OCI-LY7 (cell line): Measurements from ENCODE around the gene CD81. TPM values are rescaled to one million over a fixed set of nuclear protein-coding genes. Genes with fewer than 3 reads are reported as not detected.

Source experiments
- BruUV-seq: library from RNA; stranded (reverse); fragments of 400-500 nt; replicated peaks from 2 replicates; lab custom pipeline; 2021; lab: Mats Ljungman, UMichigan
- CTCF ChIA-PET: fragments of 300-600 bp; sonication (Branson Sonifier 250); formaldehyde crosslinking; loops from one replicate; lab custom pipeline; 2022; ENCODE audit warnings: antibody characterized with exemption; ENCODE audit not compliant: unreplicated experiment; lab: Charles Lee
- POLR2A ChIA-PET: fragments of 300-600 bp; sonication (Branson Sonifier 250); formaldehyde crosslinking; loops from one replicate; lab custom pipeline; 2022; ENCODE audit warnings: antibody characterized with exemption; lab: Charles Lee
- DNase-seq: peaks from one replicate; pipeline ENCODE4 v3.0.0-alpha.2; 2015; ENCODE audit warnings: low spot score
- H2AFZ ChIP-seq: fragments of 200-600 bp; sonication (generic), shearing (Covaris generic); 2 replicates; pipeline ENCODE4 v1.6.1; 2014; ENCODE audit warnings: mild to moderate bottlenecking, antibody characterized with exemption, low read length, moderate library complexity
- H3K27ac ChIP-seq: fragments of 200-600 bp; sonication (generic); 2 replicates; pipeline ENCODE4 v1.5.1; 2014; ENCODE audit warnings: mixed run types, low read depth, mild to moderate bottlenecking, moderate library complexity, low read length, inconsistent platforms; ENCODE audit not compliant: poor library complexity, severe bottlenecking
- H3K36me3 ChIP-seq: fragments of 200-600 bp; sonication (generic); 2 replicates; pipeline ENCODE4 v1.6.1; 2014; ENCODE audit warnings: mild to moderate bottlenecking, antibody characterized with exemption, low read length, moderate library complexity, mixed read lengths; ENCODE audit not compliant: insufficient read depth
- H3K4me1 ChIP-seq: fragments of 200-600 bp; sonication (generic); 2 replicates; pipeline ENCODE4 v1.5.1; 2014; ENCODE audit warnings: mild to moderate bottlenecking, low read length; ENCODE audit not compliant: insufficient read depth, poor library complexity, severe bottlenecking
- H3K4me2 ChIP-seq: fragments of 200-600 bp; sonication (generic); 2 replicates; pipeline ENCODE4 v1.6.1; 2014; ENCODE audit warnings: mild to moderate bottlenecking, low read length
- H3K4me3 ChIP-seq: fragments of 200-600 bp; sonication (generic); 2 replicates; pipeline ENCODE4 v1.5.1; 2014; ENCODE audit warnings: mild to moderate bottlenecking, low read depth, low read length; ENCODE audit not compliant: poor library complexity, severe bottlenecking
- H3K79me2 ChIP-seq: fragments of 200-600 bp; sonication (generic); 2 replicates; pipeline ENCODE4 v1.6.1; 2016; ENCODE audit warnings: low read depth, mild to moderate bottlenecking, low read length, moderate library complexity, mixed read lengths; ENCODE audit not compliant: insufficient read depth
- H3K9me2 ChIP-seq: fragments of 200-600 bp; sonication (generic); 2 replicates; pipeline ENCODE4 v1.6.1; 2016; ENCODE audit warnings: mild to moderate bottlenecking, low read length, mixed read lengths; ENCODE audit not compliant: insufficient read depth
- H3K9me3 ChIP-seq: fragments of 200-600 bp; sonication (generic); 2 replicates; pipeline ENCODE4 v1.6.1; 2014; ENCODE audit warnings: mild to moderate bottlenecking, mixed run types, low read length, mixed read lengths
- H4K20me1 ChIP-seq: fragments of 200-600 bp; sonication (generic); 2 replicates; pipeline ENCODE4 v1.6.1; 2014; ENCODE audit warnings: mild to moderate bottlenecking, antibody characterized with exemption, low read length, moderate library complexity, mixed read lengths; ENCODE audit not compliant: insufficient read depth
- EZH2phosphoT487 ChIP-seq: fragments of 200-600 bp; sonication (generic); IDR thresholded peaks from 2 replicates; pipeline ENCODE4 v1.6.1; 2018; ENCODE audit warnings: low read depth, borderline replicate concordance, mild to moderate bottlenecking, mixed run types, antibody characterized with exemption, low read length, moderate library complexity, mixed read lengths
- intact Hi-C: fragments of 100-400 bp; cut with micrococcal nuclease; formaldehyde crosslinking; loops from one replicate; pipeline ENCODE4 v1.10.0; 2022; ENCODE audit not compliant: unreplicated experiment
- total RNA-seq, 2 experiments: library from RNA; depleted of rRNA in 1 of 2; stranded (reverse); fragments of >200 nt in 1 of 2; shearing (Covaris generic) in 1 of 2; gene quantifications; 2 replicates each; pipeline ENCODE4 v1.2.3, GENCODE V29; 2014 to 2022
- TF ChIP-seq, protein P1 (sequence below): fragments of 200-600 bp; sonication (generic); conservative IDR thresholded peaks from 2 replicates; pipeline ENCODE4 v1.5.1; 2014; ENCODE audit warnings: mild to moderate bottlenecking, antibody characterized with exemption, low read length, moderate library complexity, mixed read lengths

Gene CD81
- total RNA-seq, 2 experiments from 2014 or later: 290 to 343 TPM

DNA sequence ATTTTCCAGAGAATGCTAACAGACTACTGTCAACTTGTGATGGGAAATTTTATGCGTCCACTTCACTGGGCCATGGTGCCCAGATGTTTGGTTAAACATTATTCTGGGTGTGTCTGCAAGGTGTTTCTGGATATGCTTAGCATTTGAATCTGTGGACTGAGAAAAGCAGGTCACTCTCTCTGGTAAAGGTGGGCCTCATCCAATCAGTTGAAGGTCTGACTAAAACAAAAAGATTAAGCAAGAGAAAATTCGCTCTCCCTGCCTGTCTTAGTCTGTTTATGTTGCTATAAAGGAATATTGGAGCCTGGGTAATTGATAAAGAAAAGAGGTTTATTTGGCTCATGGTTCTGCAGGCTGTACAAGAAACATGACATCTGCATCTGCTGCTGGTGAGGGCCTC lies 32.1 kb upstream of the CD81 start:
- Histone ChIP-seq H3K79me2 (no peaks in the 10 kb centered on the region), H3K4me3 (no peak overlapping the region), H4K20me1 (no peaks in the 10 kb centered on the region), H3K4me2 (no peak overlapping the region), H3K36me3 (no peaks in the 10 kb centered on the region), H3K27ac (no peak overlapping the region), H3K9me3 (no peaks in the 10 kb centered on the region), H3K9me2 (no peaks in the 10 kb centered on the region), H2AFZ (no peak overlapping the region), H3K4me1 (no peaks in the 10 kb centered on the region)
- DNase-seq: no peak
- POLR2A ChIA-PET: no interaction called here
- BruUV-seq: no TSS peak
- TF ChIP-seq, protein P1, sequence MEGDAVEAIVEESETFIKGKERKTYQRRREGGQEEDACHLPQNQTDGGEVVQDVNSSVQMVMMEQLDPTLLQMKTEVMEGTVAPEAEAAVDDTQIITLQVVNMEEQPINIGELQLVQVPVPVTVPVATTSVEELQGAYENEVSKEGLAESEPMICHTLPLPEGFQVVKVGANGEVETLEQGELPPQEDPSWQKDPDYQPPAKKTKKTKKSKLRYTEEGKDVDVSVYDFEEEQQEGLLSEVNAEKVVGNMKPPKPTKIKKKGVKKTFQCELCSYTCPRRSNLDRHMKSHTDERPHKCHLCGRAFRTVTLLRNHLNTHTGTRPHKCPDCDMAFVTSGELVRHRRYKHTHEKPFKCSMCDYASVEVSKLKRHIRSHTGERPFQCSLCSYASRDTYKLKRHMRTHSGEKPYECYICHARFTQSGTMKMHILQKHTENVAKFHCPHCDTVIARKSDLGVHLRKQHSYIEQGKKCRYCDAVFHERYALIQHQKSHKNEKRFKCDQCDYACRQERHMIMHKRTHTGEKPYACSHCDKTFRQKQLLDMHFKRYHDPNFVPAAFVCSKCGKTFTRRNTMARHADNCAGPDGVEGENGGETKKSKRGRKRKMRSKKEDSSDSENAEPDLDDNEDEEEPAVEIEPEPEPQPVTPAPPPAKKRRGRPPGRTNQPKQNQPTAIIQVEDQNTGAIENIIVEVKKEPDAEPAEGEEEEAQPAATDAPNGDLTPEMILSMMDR: no peak
- TF ChIP-seq EZH2phosphoT487: no peak
- intact Hi-C loops: no loop called here
- CTCF ChIA-PET: no interaction called here

DNA sequence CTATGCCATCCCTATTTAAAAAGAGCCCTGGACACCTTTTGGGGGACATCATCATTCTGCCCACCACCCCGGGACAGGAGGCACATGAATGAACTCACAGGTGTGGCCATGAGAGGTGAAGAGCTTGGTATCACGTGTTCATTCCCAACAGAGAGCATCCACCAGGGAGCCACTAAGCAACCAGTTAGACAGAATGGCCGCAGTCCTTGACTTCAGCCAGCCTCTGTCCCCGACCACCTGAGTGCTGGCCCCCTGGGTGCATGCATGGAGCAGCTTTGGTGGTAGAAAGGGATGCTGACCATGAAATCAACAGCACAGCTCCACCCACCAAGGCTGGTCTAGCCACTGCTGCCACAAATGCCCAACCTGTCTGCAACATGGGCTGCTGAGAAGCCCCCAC lies 31.1 kb upstream of the CD81 start:
- no peak overlapping the region for H3K4me3 ChIP-seq
- no peaks in the 10 kb centered on the region for H3K9me3 ChIP-seq
- H2AFZ ChIP-seq: no peak overlapping the region
- TF ChIP-seq, protein P1: no peak
- TF ChIP-seq EZH2phosphoT487: no peak
- no peak for DNase-seq
- ChIA-PET POLR2A (no interaction called here), CTCF (no interaction called here)
- H3K27ac ChIP-seq: no peak overlapping the region
- no peaks in the 10 kb centered on the region for H3K36me3 ChIP-seq
- H3K4me2 ChIP-seq: no peak overlapping the region
- H4K20me1 ChIP-seq: no peaks in the 10 kb centered on the region
- BruUV-seq: no TSS peak
- no peaks in the 10 kb centered on the region for H3K79me2 ChIP-seq
- H3K9me2 ChIP-seq: no peaks in the 10 kb centered on the region
- H3K4me1 ChIP-seq: no peaks in the 10 kb centered on the region
- intact Hi-C loops: no loop called here

DNA sequence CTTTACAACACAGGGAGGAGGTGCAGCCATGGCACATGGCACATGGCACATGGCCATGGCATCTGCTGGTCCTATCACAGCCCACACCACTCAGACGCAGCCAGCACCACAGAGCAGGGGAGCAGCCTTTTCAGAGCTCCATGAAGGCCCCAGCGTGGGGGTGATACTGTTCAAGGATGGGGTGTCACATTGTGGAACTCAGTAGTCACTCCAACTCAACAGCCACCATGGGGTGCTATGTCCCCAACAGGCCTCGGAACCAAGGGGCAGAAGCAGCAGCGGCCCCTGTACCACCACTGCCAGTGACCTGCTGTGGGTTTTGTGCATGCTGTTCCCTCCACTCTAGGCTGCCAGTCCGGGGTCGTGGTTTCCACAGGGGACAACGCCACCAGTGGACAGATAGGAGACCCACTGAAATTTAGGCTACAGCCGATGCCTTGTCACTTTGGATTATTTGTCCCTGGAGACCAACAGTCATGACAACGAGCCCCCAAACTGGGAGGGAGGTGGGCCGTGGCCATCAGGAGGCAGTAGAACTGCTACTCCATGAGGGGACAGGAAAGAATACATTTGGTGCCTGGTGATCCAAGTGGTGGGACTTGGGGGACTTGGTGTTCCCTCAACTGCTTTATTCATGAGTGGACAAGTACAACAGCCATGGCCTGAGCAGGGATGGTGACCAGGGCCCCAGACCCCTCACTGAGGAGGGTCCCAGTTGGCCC lies 30.4 kb upstream of the CD81 start:
- no peaks in the 10 kb centered on the region for H3K36me3 ChIP-seq
- no TSS peak for BruUV-seq
- intact Hi-C loops: no loop called here
- no peaks in the 10 kb centered on the region for H4K20me1 ChIP-seq
- H3K4me1 ChIP-seq: no peaks in the 10 kb centered on the region
- H3K79me2 ChIP-seq: no peaks in the 10 kb centered on the region
- no peak for DNase-seq
- no peak overlapping the region for H2AFZ ChIP-seq
- POLR2A ChIA-PET: no interaction called here
- no peak overlapping the region for H3K27ac ChIP-seq
- no peak overlapping the region for H3K4me2 ChIP-seq
- CTCF ChIA-PET: no interaction called here
- no peaks in the 10 kb centered on the region for H3K9me2 ChIP-seq
- no peaks in the 10 kb centered on the region for H3K9me3 ChIP-seq
- no peak for TF ChIP-seq EZH2phosphoT487
- TF ChIP-seq, protein P1: no peak
- no peak overlapping the region for H3K4me3 ChIP-seq
